Erythroblast (primary cell): ENCODE results near the gene SAV1.

ENCODE experiments used
- GATA1 ChIP-seq: IDR thresholded peaks from 2 replicates; pipeline ENCODE4 v1.6.1; 2011; ENCODE audit warnings: low read depth, mild to moderate bottlenecking, control low read depth, low read length, moderate library complexity
- POLR2A ChIP-seq: IDR thresholded peaks from 2 replicates; pipeline ENCODE4 v1.6.1; 2011; ENCODE audit warnings: mild to moderate bottlenecking, low read length

DNA sequence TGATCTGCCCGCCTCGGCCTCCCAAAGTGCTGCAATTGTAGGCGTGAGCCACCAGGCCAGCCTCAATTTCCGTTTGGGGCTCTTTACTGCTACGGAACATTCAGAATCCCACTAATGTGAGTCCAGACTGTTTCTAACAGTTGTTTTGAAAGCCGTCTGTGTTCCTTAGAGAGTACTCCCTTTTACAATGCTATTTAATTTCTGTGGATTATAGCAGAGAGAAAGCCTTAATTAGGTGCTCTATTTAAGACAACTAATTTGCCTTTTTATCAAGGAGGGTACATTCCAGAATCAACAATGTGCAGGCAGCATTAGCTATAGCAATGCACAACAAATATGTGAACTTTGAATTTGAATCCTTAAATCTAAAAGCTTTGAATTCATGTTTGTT lies 2.8 kb upstream of the SAV1 start:
- TF ChIP-seq POLR2A (no peak), GATA1 (no peak)
